MM.1S (cell line): ENCODE measurements around the gene AFAP1.

ENCODE experiments used
- DNase-seq: peaks from one replicate; pipeline ENCODE4 v3.0.0-alpha.2; 2015
- H2AFZ ChIP-seq: fragments of 300-600 bp; sonication (generic); 2 replicates; pipeline ENCODE4 v1.6.0; 2016; ENCODE audit warnings: antibody characterized with exemption, low read length
- H3F3A ChIP-seq: fragments of 300-600 bp; sonication (generic); 2 replicates; pipeline ENCODE4 v1.6.1; 2016; ENCODE audit warnings: mild to moderate bottlenecking, antibody characterized with exemption, low read length, moderate library complexity, mixed read lengths; ENCODE audit not compliant: insufficient read depth
- H3K27ac ChIP-seq: fragments of 300-600 bp; sonication (generic); 2 replicates; pipeline ENCODE4 v1.5.1; 2016; ENCODE audit warnings: mild to moderate bottlenecking, low read length
- H3K27me3 ChIP-seq: fragments of 300-600 bp; sonication (generic); replicated peaks from 2 replicates; pipeline ENCODE4 v1.6.0; 2016; ENCODE audit warnings: low read length; ENCODE audit not compliant: insufficient read depth
- H3K36me3 ChIP-seq: fragments of 300-600 bp; sonication (generic); replicated peaks from 2 replicates; pipeline ENCODE4 v1.6.1; 2016; ENCODE audit warnings: mild to moderate bottlenecking, low read length, mixed read lengths; ENCODE audit not compliant: insufficient read depth
- H3K4me1 ChIP-seq: fragments of 300-600 bp; sonication (generic); 2 replicates; pipeline ENCODE4 v1.6.1; 2016; ENCODE audit warnings: low read length, mixed read lengths
- H3K4me2 ChIP-seq: fragments of 300-600 bp; sonication (generic); 2 replicates; pipeline ENCODE4 v1.6.0; 2016; ENCODE audit warnings: low read depth, low read length
- H3K4me3 ChIP-seq: fragments of 300-600 bp; sonication (generic); 2 replicates; pipeline ENCODE4 v1.5.1; 2016; ENCODE audit warnings: low read length, mixed read lengths
- H3K79me2 ChIP-seq: fragments of 300-600 bp; sonication (generic); 2 replicates; pipeline ENCODE4 v1.6.1; 2016; ENCODE audit warnings: mixed run types, low read length, mixed read lengths
- H3K9ac ChIP-seq: fragments of 300-600 bp; sonication (generic); 2 replicates; pipeline ENCODE4 v1.6.1; 2016; ENCODE audit warnings: low read length, mixed read lengths
- H3K9me2 ChIP-seq: fragments of 300-600 bp; sonication (generic); replicated peaks from 2 replicates; pipeline ENCODE4 v1.6.1; 2016; ENCODE audit warnings: mild to moderate bottlenecking, low read length, mixed read lengths; ENCODE audit not compliant: insufficient read depth
- H3K9me3 ChIP-seq: fragments of 300-600 bp; sonication (generic); replicated peaks from 2 replicates; pipeline ENCODE4 v1.6.1; 2016; ENCODE audit warnings: mild to moderate bottlenecking, low read length, mixed read lengths; ENCODE audit not compliant: insufficient read depth
- H4K20me1 ChIP-seq: fragments of 300-600 bp; sonication (generic); 2 replicates; pipeline ENCODE4 v1.6.1; 2016; ENCODE audit warnings: mild to moderate bottlenecking, low read length, moderate library complexity, mixed read lengths; ENCODE audit not compliant: insufficient read depth
- CTCF ChIP-seq: fragments of 300-600 bp; sonication (generic); IDR thresholded peaks from 2 replicates; pipeline ENCODE4 v1.5.1; 2016; ENCODE audit warnings: antibody characterized with exemption, low read length, mixed read lengths
- EZH2 ChIP-seq: fragments of 300-600 bp; sonication (generic); optimal IDR thresholded peaks from 2 replicates; pipeline ENCODE3; 2017; ENCODE audit warnings: low read depth, mild to moderate bottlenecking, antibody characterized with exemption, low read length, mixed read lengths
- EZH2phosphoT487 ChIP-seq: fragments of 300-600 bp; sonication (generic); IDR thresholded peaks from 2 replicates; pipeline ENCODE4 v1.6.1; 2018; ENCODE audit warnings: antibody characterized with exemption, low read length

Gene AFAP1

GRCh38 chr4:7926822-7927221 lies 12.8 kb downstream of the AFAP1 start:
- Histone ChIP-seq H3K79me2 (no peaks in the 10 kb centered on the region), H3K9me2 (no peaks in the 10 kb centered on the region), H3K27ac (no peak overlapping the region), H3K4me3 (no peak overlapping the region), H3K9me3 (no peaks in the 10 kb centered on the region), H4K20me1 (no peaks in the 10 kb centered on the region), H3K36me3 (no peaks in the 10 kb centered on the region), H3K4me1 (no peaks in the 10 kb centered on the region), H3K9ac (no peak overlapping the region), H2AFZ (no peak overlapping the region), H3F3A (no peaks in the 10 kb centered on the region), H3K27me3 (peaks cover 97% of the 10 kb centered on the region), H3K4me2 (no peak overlapping the region)
- TF ChIP-seq CTCF, result no peak
- no peak for TF ChIP-seq EZH2
- TF ChIP-seq EZH2phosphoT487, result no peak
- DNase-seq, result no peak

DNA sequence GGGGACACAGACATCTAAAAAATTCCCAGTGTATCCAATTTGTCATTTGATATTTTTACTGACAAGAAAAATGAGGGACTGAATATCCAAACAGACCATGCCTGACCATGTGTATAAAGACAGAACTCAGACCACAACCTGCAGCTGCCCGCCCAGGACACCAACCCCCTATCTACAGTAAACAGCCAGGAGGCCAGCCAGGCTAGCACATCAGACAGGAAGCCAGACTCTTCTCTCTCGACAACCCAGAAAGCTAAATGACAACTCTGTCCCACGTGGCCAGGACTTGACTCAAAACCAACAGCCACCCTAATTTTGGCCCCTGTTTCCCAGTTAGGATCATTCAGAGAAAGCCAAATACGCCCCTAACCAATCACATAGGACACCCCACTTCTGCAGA lies 15.1 kb downstream of the AFAP1 start:
- peaks cover 93% of the 10 kb centered on the region for H3K27me3 ChIP-seq
- no peak for TF ChIP-seq EZH2phosphoT487
- no peak for TF ChIP-seq CTCF
- TF ChIP-seq EZH2, result no peak
- H3K9ac ChIP-seq, result no peak overlapping the region
- H2AFZ ChIP-seq, result no peak overlapping the region
- no peak overlapping the region for H3K4me2 ChIP-seq
- no peaks in the 10 kb centered on the region for H4K20me1 ChIP-seq
- no peaks in the 10 kb centered on the region for H3K36me3 ChIP-seq
- DNase-seq, result no peak
- H3K9me2 ChIP-seq, result no peaks in the 10 kb centered on the region
- H3K4me1 ChIP-seq, result no peaks in the 10 kb centered on the region
- no peaks in the 10 kb centered on the region for H3K9me3 ChIP-seq
- no peaks in the 10 kb centered on the region for H3K79me2 ChIP-seq
- H3F3A ChIP-seq, result no peaks in the 10 kb centered on the region
- H3K27ac ChIP-seq, result no peak overlapping the region
- no peak overlapping the region for H3K4me3 ChIP-seq

DNA sequence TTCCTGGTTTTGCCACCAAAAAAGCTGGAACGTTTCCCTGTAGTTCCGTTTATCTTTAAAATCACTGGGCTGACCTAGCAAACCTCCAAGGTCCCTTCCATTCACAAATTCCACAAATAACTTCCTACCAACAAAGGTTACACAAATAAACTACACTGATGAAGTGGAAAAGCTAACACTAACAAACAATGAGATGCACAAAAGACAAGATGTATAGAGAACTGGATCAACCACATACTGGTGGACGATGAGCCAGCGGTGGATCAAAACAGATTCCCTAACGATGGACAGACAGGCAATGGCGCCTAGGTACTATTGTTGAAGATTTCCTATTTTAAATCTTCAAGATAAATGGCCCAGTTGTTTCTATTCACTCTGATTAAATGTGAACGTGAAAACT lies 15.5 kb downstream of the AFAP1 start:
- no peak for TF ChIP-seq EZH2phosphoT487
- no peak for TF ChIP-seq EZH2
- TF ChIP-seq CTCF, result no peak
- no peaks in the 10 kb centered on the region for H3K9me2 ChIP-seq
- H3F3A ChIP-seq, result no peaks in the 10 kb centered on the region
- H3K4me3 ChIP-seq, result no peak overlapping the region
- no peaks in the 10 kb centered on the region for H3K4me1 ChIP-seq
- no peak for DNase-seq
- H3K27ac ChIP-seq, result no peak overlapping the region
- H3K9ac ChIP-seq, result no peak overlapping the region
- no peaks in the 10 kb centered on the region for H4K20me1 ChIP-seq
- no peaks in the 10 kb centered on the region for H3K9me3 ChIP-seq
- H3K4me2 ChIP-seq, result no peak overlapping the region
- H3K27me3 ChIP-seq, result peaks cover 93% of the 10 kb centered on the region
- no peaks in the 10 kb centered on the region for H3K79me2 ChIP-seq
- H3K36me3 ChIP-seq, result no peaks in the 10 kb centered on the region
- no peak overlapping the region for H2AFZ ChIP-seq
